Suprapubic skin (tissue), 4 donors: ENCODE measurements around the gene ZAP70. TPM values are rescaled to one million over a fixed set of nuclear protein-coding genes. Genes with fewer than 3 reads are reported as not detected.

ENCODE experiments used
- DNase-seq, 2 donors: peaks; one replicate each; pipeline ENCODE4 v3.0.0-alpha.2; 2019; ENCODE audit warnings: low spot score in 2 of 2
- H3K27ac ChIP-seq: fragments of 200-600 bp; sonication (generic); one replicate; pipeline ENCODE4 v1.5.1; 2019
- H3K27me3 ChIP-seq: fragments of 200-600 bp; sonication (generic); one replicate; pipeline ENCODE4 v1.5.1; 2019
- H3K36me3 ChIP-seq: fragments of 200-600 bp; sonication (generic); one replicate; pipeline ENCODE4 v1.5.1; 2019
- H3K4me1 ChIP-seq: fragments of 200-600 bp; sonication (generic); one replicate; pipeline ENCODE4 v1.5.1; 2019
- H3K4me3 ChIP-seq: fragments of 200-600 bp; sonication (generic); one replicate; pipeline ENCODE4 v1.5.1; 2019; ENCODE audit warnings: mild to moderate bottlenecking
- H3K9me3 ChIP-seq: fragments of 200-600 bp; sonication (generic); one replicate; pipeline ENCODE4 v1.5.1; 2019
- CTCF ChIP-seq, 2 donors: fragments of 200-600 bp in 1 of 2; fragments of 450-650 bp in 1 of 2; sonication (generic) in 1 of 2; IDR thresholded peaks; one replicate each; pipeline ENCODE4 v1.5.1; 2016 to 2019; ENCODE audit warnings: antibody characterized with exemption in 2 of 2, mild to moderate bottlenecking in 1 of 2, moderate library complexity in 1 of 2
- EP300 ChIP-seq: sonication (generic); formaldehyde crosslinking; IDR thresholded peaks from one replicate; pipeline ENCODE4 v1.6.1; 2017; ENCODE audit warnings: antibody characterized with exemption
- POLR2A ChIP-seq, 2 donors: fragments of 450-650 bp; IDR thresholded peaks; one replicate each; pipeline ENCODE4 v1.6.1; 2017; ENCODE audit warnings: antibody characterized with exemption in 2 of 2, mild to moderate bottlenecking in 2 of 2, moderate library complexity in 2 of 2
- POLR2AphosphoS5 ChIP-seq, 3 donors: sonication (generic); formaldehyde crosslinking; IDR thresholded peaks; one replicate each; pipeline ENCODE4 v1.6.1; 2017; ENCODE audit warnings: antibody characterized with exemption in 3 of 3
- WGBS: methylation state at CpG from one replicate; pipeline ENCODE4 v1.1.5; 2018; 5-methylcytosine and 5-hydroxymethylcytosine counted together
- total RNA-seq, 4 donors: library from RNA; depleted of rRNA; stranded (reverse); fragments of >200 nt; gene quantifications; one replicate each; pipeline ENCODE4 v1.1.0, GENCODE V29; 2016

Gene ZAP70
- total RNA-seq, 4 donors from 2014 or later = 1.1 to 5.5 (median 2.2) TPM

GRCh38 chr2:97761192-97761591 lies 47.8 kb downstream of the ZAP70 start:
- no peaks in the 10 kb centered on the region for H3K9me3 ChIP-seq
- WGBS = 62% methylated on average over 4 of the region's 23 CpGs
- H3K4me1 ChIP-seq = peaks cover 5% of the 10 kb centered on the region
- no peak for DNase-seq
- H3K27ac ChIP-seq = no peak overlapping the region
- no peak for TF ChIP-seq CTCF (IDR thresholded peaks at IDR 0.05)
- TF ChIP-seq POLR2A (IDR thresholded peaks at IDR 0.05) = no peak
- TF ChIP-seq EP300 = no peak
- TF ChIP-seq POLR2AphosphoS5 (IDR thresholded peaks at IDR 0.05) = no peak
- H3K4me3 ChIP-seq = no peak overlapping the region
- H3K36me3 ChIP-seq = peaks cover 94% of the 10 kb centered on the region
- H3K27me3 ChIP-seq = no peaks in the 10 kb centered on the region

DNA sequence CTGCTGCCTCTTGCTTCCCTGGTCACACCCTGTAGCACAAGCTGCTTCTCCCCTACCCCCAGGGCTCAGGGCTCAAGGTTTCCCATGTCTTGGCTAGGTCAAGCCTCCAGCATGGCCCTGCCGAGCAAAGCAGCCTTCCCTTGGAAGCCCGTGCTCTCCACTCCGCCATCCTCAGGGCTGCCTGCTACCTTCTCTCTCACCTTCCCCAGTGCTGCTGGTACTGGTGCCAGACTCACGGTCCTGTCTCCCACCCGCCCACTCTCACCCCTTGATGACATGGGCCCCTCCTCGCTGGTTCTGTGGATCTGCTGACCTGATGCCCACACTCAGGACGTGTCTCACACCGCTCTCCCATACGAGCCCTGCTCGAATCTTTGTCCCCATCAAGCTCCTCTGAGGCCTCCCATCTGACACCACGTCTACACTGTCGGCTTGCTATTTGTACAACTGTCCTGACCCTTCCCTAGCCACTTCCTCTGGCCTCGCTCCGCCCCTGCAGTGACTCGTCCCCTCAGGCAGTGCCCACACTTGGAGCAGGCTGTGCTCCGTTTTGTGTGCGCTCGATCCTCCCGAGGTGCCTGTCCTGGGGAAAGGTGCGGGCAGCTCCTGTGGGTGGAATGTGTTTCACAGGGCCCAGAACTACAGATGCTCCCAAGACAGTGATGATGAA lies 49.9 kb downstream of the ZAP70 start:
- no peak for DNase-seq

GRCh38 chr2:97764559-97765263 lies 51.3 kb downstream of the ZAP70 start:
- WGBS = 82% methylated on average over 10 of the region's 11 CpGs
- H3K27ac ChIP-seq = no peak overlapping the region

More for the DNA sequence above, 49.9 kb downstream of the ZAP70 start:
- WGBS = 89% methylated on average over 20 of the region's 20 CpGs
- no peaks in the 10 kb centered on the region for H3K9me3 ChIP-seq
- TF ChIP-seq POLR2A (IDR thresholded peaks at IDR 0.05) (no peak), POLR2AphosphoS5 (IDR thresholded peaks at IDR 0.05) (no peak), EP300 (no peak), CTCF (IDR thresholded peaks at IDR 0.05) (no peak)
- no peak overlapping the region for H3K27ac ChIP-seq
- H3K4me1 ChIP-seq = peaks cover 5% of the 10 kb centered on the region
- peaks cover 79% of the 10 kb centered on the region for H3K36me3 ChIP-seq
- H3K4me3 ChIP-seq = no peak overlapping the region
- no peaks in the 10 kb centered on the region for H3K27me3 ChIP-seq

GRCh38 chr2:97765933-97766332 lies 52.6 kb downstream of the ZAP70 start:
- Histone ChIP-seq H3K4me3 (no peak overlapping the region), H3K27me3 (no peaks in the 10 kb centered on the region), H3K27ac (no peak overlapping the region), H3K4me1 (no peaks in the 10 kb centered on the region), H3K9me3 (no peaks in the 10 kb centered on the region), H3K36me3 (peaks cover 60% of the 10 kb centered on the region)
- WGBS = 83% methylated on average over 4 of the region's 4 CpGs
- no peak for DNase-seq
- no peak for TF ChIP-seq POLR2AphosphoS5 (IDR thresholded peaks at IDR 0.05)
- no peak for TF ChIP-seq CTCF (IDR thresholded peaks at IDR 0.05)
- TF ChIP-seq EP300 = no peak
- no peak for TF ChIP-seq POLR2A (IDR thresholded peaks at IDR 0.05)

More at GRCh38 chr2:97764559-97765263, 51.3 kb downstream of the ZAP70 start:
- no peak for DNase-seq
- peaks cover 5% of the 10 kb centered on the region for H3K4me1 ChIP-seq
- TF ChIP-seq POLR2AphosphoS5 (IDR thresholded peaks at IDR 0.05) (no peak), POLR2A (IDR thresholded peaks at IDR 0.05) (no peak)
- H3K27me3 ChIP-seq = no peaks in the 10 kb centered on the region
- no peaks in the 10 kb centered on the region for H3K9me3 ChIP-seq
- peaks cover 70% of the 10 kb centered on the region for H3K36me3 ChIP-seq
- no peak overlapping the region for H3K4me3 ChIP-seq

GRCh38 chr2:97766567-97766966 lies 53.2 kb downstream of the ZAP70 start:
- whole genome bisulfite sequencing = 95% methylated on average over 5 of the region's 5 CpGs

More at GRCh38 chr2:97766567-97766966, 53.2 kb downstream of the ZAP70 start:
- Histone ChIP-seq H3K36me3 (peaks cover 60% of the 10 kb centered on the region), H3K27ac (no peak overlapping the region), H3K4me3 (no peak overlapping the region), H3K4me1 (no peaks in the 10 kb centered on the region), H3K27me3 (no peaks in the 10 kb centered on the region), H3K9me3 (no peaks in the 10 kb centered on the region)
- TF ChIP-seq EP300 (no peak), POLR2A (IDR thresholded peaks at IDR 0.05) (no peak), POLR2AphosphoS5 (IDR thresholded peaks at IDR 0.05) (no peak), CTCF (IDR thresholded peaks at IDR 0.05) (no peak)
- no peak for DNase-seq
